ENCODE data around the gene TMC4.

Gene TMC4

GRCh38 chr19:54168174-54168917 lies 4.6 kb downstream of the TMC4 start:
- DNase-seq (ENCODE audit: low spot score in 2 of 2) (peak; percentile 76 to 93), ATAC-seq (replicated peaks; ENCODE audit: extremely low read depth, poor library complexity, severe bottlenecking) (peak; percentile 81)
- H3K4me3 Mint-ChIP-seq: peak overlapping the region; percentile 34
- H3K27me3 Mint-ChIP-seq: no peaks in the 10 kb centered on the region
- no peak overlapping the region for H3K27ac Mint-ChIP-seq (ENCODE audit: low read depth)
- H3K9me3 Mint-ChIP-seq: no peaks in the 10 kb centered on the region
- peaks cover 4% of the 10 kb centered on the region for H3K36me3 Mint-ChIP-seq (ENCODE audit: insufficient read depth)
- H3K4me1 Mint-ChIP-seq: peaks cover 14% of the 10 kb centered on the region

- ATAC-seq (replicated peaks; ENCODE audit: extremely low read depth, poor library complexity, severe bottlenecking) (no peak), DNase-seq (ENCODE audit: low spot score in 2 of 2) (no peak)
- Mint-ChIP-seq H3K9me3 (no peaks in the 10 kb centered on the region), H3K36me3 (ENCODE audit: insufficient read depth) (peaks cover 7% of the 10 kb centered on the region), H3K4me3 (peak overlapping the region; percentile 69), H3K27ac (ENCODE audit: low read depth) (no peak overlapping the region), H3K27me3 (no peaks in the 10 kb centered on the region), H3K4me1 (peaks cover 35% of the 10 kb centered on the region)
Observed at GRCh38 chr19:54165222-54165621, 7.7 kb downstream of the TMC4 start.

GRCh38 chr19:54164369-54165068 lies 8.4 kb downstream of the TMC4 start:
- Mint-ChIP-seq H3K27ac (ENCODE audit: low read depth) (peak overlapping the region; percentile 59), H3K4me1 (peaks cover 42% of the 10 kb centered on the region), H3K36me3 (ENCODE audit: insufficient read depth) (peaks cover 14% of the 10 kb centered on the region), H3K27me3 (no peaks in the 10 kb centered on the region), H3K4me3 (peak overlapping the region; percentile 69), H3K9me3 (no peaks in the 10 kb centered on the region)
- peak; percentile 47 to 58 for DNase-seq (ENCODE audit: low spot score in 2 of 2)
- ATAC-seq (replicated peaks; ENCODE audit: extremely low read depth, poor library complexity, severe bottlenecking): no peak

- H3K36me3 Mint-ChIP-seq (ENCODE audit: insufficient read depth): peaks cover 23% of the 10 kb centered on the region
- no peaks in the 10 kb centered on the region for H3K9me3 Mint-ChIP-seq
- peak overlapping the region; percentile 70 for H3K4me3 Mint-ChIP-seq
- DNase-seq (ENCODE audit: low spot score in 2 of 2): no peak
- no peak for ATAC-seq (replicated peaks; ENCODE audit: extremely low read depth, poor library complexity, severe bottlenecking)
- H3K27ac Mint-ChIP-seq (ENCODE audit: low read depth): peak overlapping the region; percentile 70
- H3K27me3 Mint-ChIP-seq: no peaks in the 10 kb centered on the region
- H3K4me1 Mint-ChIP-seq: peaks cover 53% of the 10 kb centered on the region
Observed at GRCh38 chr19:54162884-54163283, 10.1 kb downstream of the TMC4 start.

DNA sequence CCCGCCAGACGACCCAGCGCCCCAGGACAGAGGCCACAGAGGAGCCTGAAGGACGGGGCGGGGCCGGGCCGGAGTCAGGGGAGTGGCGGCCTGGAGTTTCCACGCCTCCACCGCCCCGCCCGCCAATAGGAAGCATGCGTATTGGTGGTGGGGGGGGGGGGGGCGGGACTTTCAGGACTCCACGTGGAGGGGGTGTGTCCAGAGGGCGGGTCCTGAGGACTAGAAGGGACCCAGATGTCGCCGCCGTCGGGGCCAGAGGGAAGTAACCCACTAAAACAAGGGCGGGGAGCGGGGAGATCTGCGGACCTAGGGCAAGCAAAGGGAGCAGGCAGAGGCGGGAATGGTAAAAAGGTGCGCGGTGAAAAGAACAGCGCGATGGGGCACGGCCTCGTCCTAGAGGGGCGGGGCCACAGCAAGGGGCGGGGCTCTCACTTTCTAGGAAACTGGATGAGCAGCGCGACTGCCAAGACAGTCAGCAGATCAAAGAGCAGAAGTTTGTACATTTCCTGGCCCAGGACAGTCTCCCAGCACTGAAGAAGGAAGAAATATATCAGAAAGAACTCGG lies 10.6 kb downstream of the TMC4 start:
- ATAC-seq (replicated peaks; ENCODE audit: extremely low read depth, poor library complexity, severe bottlenecking) (no peak), DNase-seq (ENCODE audit: low spot score in 2 of 2) (peak; percentile 48 to 61)
- Mint-ChIP-seq H3K27ac (ENCODE audit: low read depth) (peak overlapping the region; percentile 70), H3K36me3 (ENCODE audit: insufficient read depth) (peaks cover 28% of the 10 kb centered on the region), H3K27me3 (no peaks in the 10 kb centered on the region), H3K4me1 (peaks cover 54% of the 10 kb centered on the region), H3K9me3 (no peaks in the 10 kb centered on the region), H3K4me3 (peak overlapping the region; percentile 70)

DNA sequence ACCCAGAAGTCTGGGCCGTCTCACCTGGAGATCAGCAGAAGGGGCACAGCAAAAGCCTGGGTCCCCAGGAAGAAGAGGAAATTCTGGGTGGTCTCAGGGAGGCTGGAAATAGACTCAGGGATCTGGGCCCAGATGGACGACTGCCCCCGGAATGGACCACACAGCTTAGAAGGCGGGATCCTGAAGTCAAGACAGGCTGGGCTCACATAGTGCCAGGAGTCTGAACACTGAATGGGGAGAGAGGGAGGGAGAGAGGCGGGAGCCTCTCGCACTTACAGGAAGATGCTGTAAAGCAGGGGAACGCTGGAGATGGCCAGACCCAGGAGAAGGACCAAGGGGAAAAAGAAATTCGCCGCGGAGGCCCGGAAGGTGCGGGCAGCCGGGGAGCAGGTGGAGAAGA lies 12.1 kb downstream of the TMC4 start:
- ATAC-seq (replicated peaks; ENCODE audit: extremely low read depth, poor library complexity, severe bottlenecking): no peak
- no peaks in the 10 kb centered on the region for H3K27me3 Mint-ChIP-seq
- peaks cover 36% of the 10 kb centered on the region for H3K36me3 Mint-ChIP-seq (ENCODE audit: insufficient read depth)
- peaks cover 60% of the 10 kb centered on the region for H3K4me1 Mint-ChIP-seq
- no peaks in the 10 kb centered on the region for H3K9me3 Mint-ChIP-seq
- DNase-seq (ENCODE audit: low spot score in 2 of 2): no peak
- H3K27ac Mint-ChIP-seq (ENCODE audit: low read depth): no peak overlapping the region
- peak overlapping the region; percentile 94 for H3K4me3 Mint-ChIP-seq

DNA sequence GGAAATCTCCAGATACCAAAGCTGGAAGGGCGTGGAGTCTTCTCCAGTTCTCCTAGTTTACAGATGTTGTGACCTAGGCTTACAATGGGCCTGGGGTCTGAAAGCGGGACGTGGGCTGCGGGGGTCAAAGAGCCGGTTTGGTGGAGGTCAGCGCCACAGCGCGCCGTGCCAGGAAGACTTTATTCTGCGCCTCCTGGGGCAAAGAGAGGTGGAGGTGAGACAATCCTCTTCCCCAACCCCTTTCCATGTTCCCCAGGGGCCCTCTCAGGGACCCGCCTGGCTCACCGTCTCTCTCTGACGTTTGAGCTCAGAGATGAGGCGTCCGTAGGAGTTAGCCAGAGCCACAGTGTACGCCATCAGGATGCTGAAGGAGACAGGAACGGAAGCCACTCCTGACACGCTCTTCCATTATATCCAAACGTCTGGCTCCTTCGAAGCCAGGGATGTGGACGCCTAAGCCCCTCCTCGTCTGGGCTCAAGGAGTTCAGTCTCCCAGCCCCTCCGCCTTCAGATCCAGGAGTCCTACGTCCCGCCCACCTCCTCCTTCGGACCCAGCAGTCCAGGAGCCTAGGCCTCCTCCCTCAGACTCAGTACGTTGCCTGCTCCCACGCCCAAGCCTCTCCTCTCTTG lies 12.7 kb downstream of the TMC4 start:
- no peaks in the 10 kb centered on the region for H3K9me3 Mint-ChIP-seq
- peak overlapping the region; percentile 99 for H3K27ac Mint-ChIP-seq (ENCODE audit: low read depth)
- peaks cover 60% of the 10 kb centered on the region for H3K4me1 Mint-ChIP-seq
- ATAC-seq (replicated peaks; ENCODE audit: extremely low read depth, poor library complexity, severe bottlenecking) (no peak), DNase-seq (ENCODE audit: low spot score in 2 of 2) (no peak)
- no peaks in the 10 kb centered on the region for H3K27me3 Mint-ChIP-seq
- peaks cover 40% of the 10 kb centered on the region for H3K36me3 Mint-ChIP-seq (ENCODE audit: insufficient read depth)
- H3K4me3 Mint-ChIP-seq: peak overlapping the region; percentile 94

DNA sequence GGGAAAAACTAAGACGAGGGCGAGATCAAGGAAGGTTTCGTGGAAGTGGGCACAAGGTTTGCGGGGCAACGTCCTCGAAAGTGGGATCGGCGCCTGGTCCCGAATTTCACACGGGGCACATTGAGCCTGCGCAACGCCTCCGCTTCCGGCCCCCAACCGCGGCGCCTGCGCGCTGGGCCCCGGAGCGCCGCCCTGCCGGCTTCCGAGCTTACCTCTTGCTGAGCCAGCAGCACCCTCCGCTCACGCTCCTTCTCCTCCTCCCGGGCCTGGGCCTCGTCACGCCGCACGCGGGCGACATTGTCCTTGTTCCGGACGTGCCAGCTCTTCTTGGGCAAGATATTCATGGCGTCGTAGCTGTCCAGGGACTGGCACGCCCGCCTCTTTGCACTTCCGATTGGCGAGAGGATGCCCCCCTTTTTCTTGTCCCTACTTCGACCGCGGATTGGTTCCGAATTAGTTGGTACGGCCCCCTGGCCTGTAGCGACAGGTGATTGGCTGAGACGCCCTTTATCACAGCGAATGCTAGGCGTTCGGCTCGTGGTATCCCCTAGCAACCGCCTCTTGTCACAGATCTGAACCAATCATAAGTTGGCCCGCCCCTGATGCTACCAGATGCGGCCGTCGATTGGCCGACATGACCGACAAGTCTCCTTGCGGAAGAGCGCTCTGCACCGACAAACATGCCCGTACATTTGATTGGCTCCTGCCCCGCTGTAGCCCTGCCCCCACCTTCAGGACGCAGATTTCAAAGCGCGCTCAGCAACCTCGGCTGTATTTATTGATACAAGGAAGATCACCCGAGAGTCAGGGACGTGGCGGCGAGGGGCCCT lies 13.4 kb downstream of the TMC4 start, which contains the start of gene LENG1:
Gene LENG1 (minus strand): TSS at position 370 of the 830 bp plus-strand sequence. CDS start 26 bp downstream, at position 344.
- no peaks in the 10 kb centered on the region for H3K27me3 Mint-ChIP-seq
- H3K9me3 Mint-ChIP-seq: no peaks in the 10 kb centered on the region
- peak within 1 kb of the TSS; percentile 99 for H3K27ac Mint-ChIP-seq (ENCODE audit: low read depth)
- peak; percentile 91 to 99 for DNase-seq (ENCODE audit: low spot score in 2 of 2)
- peak; percentile 95 for ATAC-seq (replicated peaks; ENCODE audit: extremely low read depth, poor library complexity, severe bottlenecking)
- peaks cover 47% of the 10 kb centered on the region for H3K36me3 Mint-ChIP-seq (ENCODE audit: insufficient read depth)
- peak within 1 kb of the TSS; percentile 94 for H3K4me3 Mint-ChIP-seq
- H3K4me1 Mint-ChIP-seq: peaks cover 64% of the 10 kb centered on the region

GRCh38 chr19:54158812-54159351 lies 14.1 kb downstream of the TMC4 start:
- no peaks in the 10 kb centered on the region for H3K9me3 Mint-ChIP-seq
- peaks cover 54% of the 10 kb centered on the region for H3K36me3 Mint-ChIP-seq (ENCODE audit: insufficient read depth)
- H3K27ac Mint-ChIP-seq (ENCODE audit: low read depth): peak overlapping the region; percentile 99
- H3K4me1 Mint-ChIP-seq: peaks cover 62% of the 10 kb centered on the region
- no peaks in the 10 kb centered on the region for H3K27me3 Mint-ChIP-seq
- DNase-seq (ENCODE audit: low spot score in 2 of 2) (no peak), ATAC-seq (replicated peaks; ENCODE audit: extremely low read depth, poor library complexity, severe bottlenecking) (no peak)
- H3K4me3 Mint-ChIP-seq: peak overlapping the region; percentile 94

- H3K4me3 Mint-ChIP-seq: peak overlapping the region; percentile 55
- peaks cover 60% of the 10 kb centered on the region for H3K4me1 Mint-ChIP-seq
Observed at GRCh38 chr19:54156953-54157352, 16.0 kb downstream of the TMC4 start.

DNA sequence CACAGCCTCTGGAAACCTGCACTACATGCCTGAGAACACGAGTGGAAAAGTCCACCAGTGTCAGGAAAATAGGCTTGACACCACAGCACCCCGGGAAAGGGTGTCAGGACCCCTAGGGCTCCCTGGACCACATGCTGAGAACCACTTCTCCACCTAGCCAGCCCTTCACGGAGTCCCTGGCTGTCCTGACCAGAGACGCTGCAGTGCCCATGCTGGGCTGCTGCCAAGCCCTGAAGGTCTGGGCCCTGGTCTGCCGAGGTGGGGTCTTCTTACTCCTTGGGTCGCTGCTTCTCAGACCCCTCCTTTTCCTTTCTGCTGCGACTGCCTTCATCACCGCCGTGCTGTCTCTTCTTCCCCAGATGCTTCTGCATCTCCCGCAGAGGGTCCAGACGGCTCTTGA lies 16.5 kb downstream of the TMC4 start:
- H3K4me1 Mint-ChIP-seq: peaks cover 60% of the 10 kb centered on the region
- H3K9me3 Mint-ChIP-seq: no peaks in the 10 kb centered on the region
- no peak overlapping the region for H3K27ac Mint-ChIP-seq (ENCODE audit: low read depth)
- ATAC-seq (replicated peaks; ENCODE audit: extremely low read depth, poor library complexity, severe bottlenecking) (no peak), DNase-seq (ENCODE audit: low spot score in 2 of 2) (no peak)
- H3K4me3 Mint-ChIP-seq: no peak overlapping the region
- no peaks in the 10 kb centered on the region for H3K27me3 Mint-ChIP-seq
- peaks cover 66% of the 10 kb centered on the region for H3K36me3 Mint-ChIP-seq (ENCODE audit: insufficient read depth)

More at GRCh38 chr19:54156953-54157352, 16.0 kb downstream of the TMC4 start:
- DNase-seq (ENCODE audit: low spot score in 2 of 2) (no peak), ATAC-seq (replicated peaks; ENCODE audit: extremely low read depth, poor library complexity, severe bottlenecking) (no peak)
- Mint-ChIP-seq H3K9me3 (no peaks in the 10 kb centered on the region), H3K27me3 (no peaks in the 10 kb centered on the region), H3K36me3 (ENCODE audit: insufficient read depth) (peaks cover 62% of the 10 kb centered on the region), H3K27ac (ENCODE audit: low read depth) (no peak overlapping the region)
